Liver (tissue), 3 donors: ENCODE data around the gene WNT1.

Experiments used
- CTCF ChIP-seq: fragments of 150-350 bp; IDR thresholded peaks from 2 replicates; pipeline ENCODE4 v1.5.1; 2017; ENCODE audit warnings: improper control_type of control experiment, low read depth, low read length; ENCODE audit not compliant: missing input control
- RXRA ChIP-seq, 2 donors: IDR thresholded peaks; 2 replicates each; pipeline ENCODE4 v1.6.1; 2017 to 2018; ENCODE audit warnings: antibody characterized with exemption in 2 of 2, mild to moderate bottlenecking in 1 of 2
- SP1 ChIP-seq: IDR thresholded peaks from 2 replicates; pipeline ENCODE4 v1.6.1; 2018; ENCODE audit warnings: antibody characterized with exemption, mild to moderate bottlenecking
- YY1 ChIP-seq: IDR thresholded peaks from 2 replicates; pipeline ENCODE4 v1.6.1; 2016; ENCODE audit warnings: antibody characterized with exemption, mild to moderate bottlenecking
- TF ChIP-seq, protein P1 (sequence below): IDR thresholded peaks from 2 replicates; pipeline ENCODE4 v1.6.1; 2016; ENCODE audit warnings: antibody characterized with exemption
- TF ChIP-seq, protein P2 (sequence below): IDR thresholded peaks from 2 replicates; pipeline ENCODE4 v1.6.1; 2016; ENCODE audit warnings: antibody characterized with exemption
- donor health status: healthy.
- donor health status: healthy.

DNA sequence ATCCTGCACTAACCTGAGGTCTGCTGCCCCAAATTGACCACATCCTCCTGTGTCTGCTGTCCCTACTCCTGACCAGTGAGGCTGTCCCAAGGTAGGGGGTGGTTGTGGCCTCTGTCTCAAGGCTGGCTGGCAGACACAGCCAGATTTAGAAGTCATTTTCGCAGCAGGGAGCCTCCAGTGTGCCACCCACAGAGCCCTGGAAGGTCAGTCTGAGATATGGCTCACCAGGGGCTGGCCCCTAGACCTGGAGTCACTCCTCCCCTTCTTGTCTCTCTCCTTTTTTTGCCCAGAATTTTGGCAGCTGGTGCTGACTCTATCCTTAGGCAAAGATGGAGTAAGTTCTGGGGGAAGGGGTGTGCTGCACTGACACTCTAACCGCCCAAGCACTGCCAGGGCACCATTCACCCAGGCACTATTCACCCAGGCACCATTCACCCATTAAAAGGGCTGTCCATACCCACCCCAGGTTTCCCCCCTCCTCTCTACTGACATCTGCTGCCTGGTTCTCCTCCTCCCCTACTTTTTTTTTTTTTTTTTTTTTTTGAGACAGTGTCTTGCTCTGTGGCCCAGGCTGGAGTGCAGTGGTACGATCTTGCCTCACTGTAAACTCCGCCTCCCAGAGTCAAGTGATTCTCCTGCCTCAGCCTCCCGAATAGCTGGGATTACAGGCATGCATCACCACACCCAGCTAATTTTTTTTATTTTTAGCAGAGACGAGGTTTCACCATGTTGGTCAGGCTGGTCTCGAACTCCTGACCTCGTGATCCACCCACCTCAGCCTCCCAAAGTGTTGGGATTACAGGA, 13.3 kb downstream of the WNT1 start:
- TF ChIP-seq CTCF (no peak), SP1 (no peak), YY1 (no peak), RXRA (IDR thresholded peaks at IDR 0.05) (no peak)
- TF ChIP-seq, protein P1, sequence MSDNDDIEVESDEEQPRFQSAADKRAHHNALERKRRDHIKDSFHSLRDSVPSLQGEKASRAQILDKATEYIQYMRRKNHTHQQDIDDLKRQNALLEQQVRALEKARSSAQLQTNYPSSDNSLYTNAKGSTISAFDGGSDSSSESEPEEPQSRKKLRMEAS, result no peak
- TF ChIP-seq, protein P2, sequence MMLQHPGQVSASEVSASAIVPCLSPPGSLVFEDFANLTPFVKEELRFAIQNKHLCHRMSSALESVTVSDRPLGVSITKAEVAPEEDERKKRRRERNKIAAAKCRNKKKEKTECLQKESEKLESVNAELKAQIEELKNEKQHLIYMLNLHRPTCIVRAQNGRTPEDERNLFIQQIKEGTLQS, result no peak
